Uterus (tissue), 2 donors: ENCODE data around the gene EVA1A.

Source experiments
- POLR2A ChIP-seq, 2 donors: fragments of 450-650 bp; IDR thresholded peaks; one replicate each; pipeline ENCODE4 v1.6.1; 2016; ENCODE audit warnings: antibody characterized with exemption in 2 of 2, mild to moderate bottlenecking in 1 of 2, moderate library complexity in 1 of 2
- TF ChIP-seq, protein P1 (sequence below), 4 experiments: fragments of 200-600 bp in 2 of 4; fragments of 450-650 bp in 2 of 4; sonication (generic) in 2 of 4; IDR thresholded peaks; one replicate each; pipeline ENCODE4 v1.5.1; 2016 to 2019; ENCODE audit warnings: antibody characterized with exemption in 4 of 4, mild to moderate bottlenecking in 2 of 4, moderate library complexity in 1 of 4

- TF ChIP-seq POLR2A (IDR thresholded peaks at IDR 0.05) = no peak
- TF ChIP-seq, protein P1, sequence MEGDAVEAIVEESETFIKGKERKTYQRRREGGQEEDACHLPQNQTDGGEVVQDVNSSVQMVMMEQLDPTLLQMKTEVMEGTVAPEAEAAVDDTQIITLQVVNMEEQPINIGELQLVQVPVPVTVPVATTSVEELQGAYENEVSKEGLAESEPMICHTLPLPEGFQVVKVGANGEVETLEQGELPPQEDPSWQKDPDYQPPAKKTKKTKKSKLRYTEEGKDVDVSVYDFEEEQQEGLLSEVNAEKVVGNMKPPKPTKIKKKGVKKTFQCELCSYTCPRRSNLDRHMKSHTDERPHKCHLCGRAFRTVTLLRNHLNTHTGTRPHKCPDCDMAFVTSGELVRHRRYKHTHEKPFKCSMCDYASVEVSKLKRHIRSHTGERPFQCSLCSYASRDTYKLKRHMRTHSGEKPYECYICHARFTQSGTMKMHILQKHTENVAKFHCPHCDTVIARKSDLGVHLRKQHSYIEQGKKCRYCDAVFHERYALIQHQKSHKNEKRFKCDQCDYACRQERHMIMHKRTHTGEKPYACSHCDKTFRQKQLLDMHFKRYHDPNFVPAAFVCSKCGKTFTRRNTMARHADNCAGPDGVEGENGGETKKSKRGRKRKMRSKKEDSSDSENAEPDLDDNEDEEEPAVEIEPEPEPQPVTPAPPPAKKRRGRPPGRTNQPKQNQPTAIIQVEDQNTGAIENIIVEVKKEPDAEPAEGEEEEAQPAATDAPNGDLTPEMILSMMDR (IDR thresholded peaks at IDR 0.05) = no peak
Measured at GRCh38 chr2:75561566-75562512, 1.1 kb upstream of the EVA1A start.
